Ovary (tissue), 3 donors: Measurements from ENCODE around the gene KIF1A.

ENCODE experiments used
- CTCF ChIP-seq, 3 donors: fragments of 450-650 bp in 2 of 3; fragments of 200-600 bp in 1 of 3; IDR thresholded peaks; one replicate each; pipeline versions ENCODE4 v1.5.1 to v1.8.0; 2016 to 2022; ENCODE audit warnings: antibody characterized with exemption in 3 of 3, mild to moderate bottlenecking in 1 of 3
- EP300 ChIP-seq: sonication (generic); formaldehyde crosslinking; IDR thresholded peaks from one replicate; pipeline ENCODE4 v1.6.1; 2017; ENCODE audit warnings: antibody characterized with exemption
- POLR2A ChIP-seq: fragments of 450-650 bp; IDR thresholded peaks from one replicate; pipeline ENCODE4 v1.6.1; 2017; ENCODE audit warnings: antibody characterized with exemption, mild to moderate bottlenecking, moderate library complexity
- donor health status: DM: no; HTN: no; CAD: no.

- no peak for TF ChIP-seq CTCF (IDR thresholded peaks at IDR 0.05)
- TF ChIP-seq POLR2A, result no peak
- no peak for TF ChIP-seq EP300
Observed at GRCh38 chr2:240788482-240788881, 31.5 kb downstream of the KIF1A start.
